ENCODE results near the gene RACGAP1.

GRCh38 chr12:49942512-49942893, 82.8 kb downstream of the RACGAP1 start:
- no peak for TF ChIP-seq CTBP1 (IDR thresholded peaks at IDR 0.05; ENCODE audit: borderline replicate concordance)
- TF ChIP-seq SUZ12 (IDR thresholded peaks at IDR 0.05), result no peak
- TF ChIP-seq SP1 (IDR thresholded peaks at IDR 0.05), result no peak
- TF ChIP-seq NFRKB (IDR thresholded peaks at IDR 0.05), result no peak
- TF ChIP-seq L3MBTL2 (conservative IDR thresholded peaks at IDR 0.05), result no peak

Measured in HEK293T (cell line).